Measurements from ENCODE around the gene MYOCD.

MYOCD gene

DNA sequence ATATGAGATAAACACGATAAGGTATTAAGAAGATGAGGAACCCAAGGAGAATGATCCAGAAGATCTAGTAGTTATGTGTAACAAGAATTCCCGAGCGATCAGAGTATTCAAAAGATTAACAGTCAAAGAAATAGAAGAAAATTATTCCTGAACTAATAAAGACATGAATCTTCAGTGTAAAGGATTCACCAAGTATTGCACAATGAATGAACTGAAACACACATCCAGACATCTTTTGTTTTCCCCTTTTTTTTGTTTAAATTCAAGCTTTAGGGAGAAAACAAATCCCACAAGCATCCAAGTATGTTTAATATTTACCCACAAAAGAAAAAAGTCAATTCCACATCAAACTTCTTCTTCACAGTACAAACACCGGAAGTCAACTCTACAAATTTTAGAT is 23.7 kb upstream of the MYOCD start:
- DNase-seq: no peak

DNA sequence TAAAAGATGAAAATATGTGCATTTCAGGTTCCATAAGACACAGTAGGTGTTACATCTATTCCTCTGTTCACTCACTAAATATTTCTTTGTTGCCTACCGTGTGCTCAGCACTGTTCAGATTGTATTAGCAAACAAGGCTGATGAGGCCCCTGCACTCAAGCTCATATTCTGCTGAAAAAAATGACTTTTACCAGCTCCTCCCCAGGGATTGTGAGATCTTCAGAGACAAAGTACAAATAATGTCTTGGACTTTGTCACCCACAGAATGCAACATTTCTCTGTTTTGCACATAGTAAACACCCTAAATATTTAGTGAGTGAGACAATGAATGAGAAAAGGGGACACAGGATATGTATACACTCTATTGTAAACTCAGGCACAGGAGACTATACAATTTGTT is 21.9 kb upstream of the MYOCD start:
- DNase-seq: no peak

DNA sequence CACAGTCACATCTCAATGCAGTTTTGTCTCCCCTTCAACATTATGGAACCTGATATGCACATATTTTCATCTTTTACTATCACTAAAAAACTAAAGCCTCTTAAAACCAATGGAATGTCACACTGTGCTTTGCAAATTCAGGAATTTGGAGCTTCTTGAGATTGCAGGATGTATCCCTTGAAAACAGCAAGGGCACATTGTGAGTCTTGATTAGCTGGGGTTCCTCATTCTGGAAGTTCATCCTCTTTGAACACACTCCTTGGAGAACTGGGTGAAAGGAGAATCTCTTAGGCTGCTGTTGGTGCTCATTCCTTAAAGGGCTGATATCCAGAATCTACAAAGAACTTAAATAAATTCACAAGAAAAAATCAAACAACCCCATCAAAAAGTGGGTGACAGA is 21.1 kb upstream of the MYOCD start:
- no peak for DNase-seq

DNA sequence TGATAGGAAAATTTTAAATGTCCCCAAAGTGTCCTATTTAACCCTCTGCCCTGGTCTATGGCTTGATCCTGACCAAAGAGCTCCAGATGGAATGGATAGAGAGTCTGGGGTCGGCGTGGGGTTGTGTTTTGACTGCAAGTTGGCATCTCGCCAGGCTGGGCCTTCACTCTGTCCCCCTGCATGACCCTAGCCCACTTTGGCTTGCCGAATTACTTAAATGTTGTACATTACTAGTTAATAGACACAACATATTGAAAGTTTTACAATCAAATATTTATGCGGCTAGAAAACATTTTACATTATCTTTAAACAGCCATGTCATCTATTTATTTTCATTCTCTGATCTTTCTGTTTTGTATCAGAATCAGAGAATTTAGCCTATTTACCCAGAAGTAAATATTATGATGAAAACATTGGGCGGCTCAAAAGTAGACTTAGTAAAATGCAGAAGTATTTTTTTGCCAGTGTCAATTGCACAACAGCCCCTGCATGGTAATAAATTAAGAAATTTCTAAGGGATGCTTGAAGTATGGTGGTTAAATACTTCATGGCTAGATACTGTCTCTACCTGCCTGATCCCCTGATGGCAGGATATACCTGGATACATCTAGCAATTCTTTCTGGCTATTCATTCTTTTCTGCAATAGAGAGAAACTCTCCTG is 18.8 kb upstream of the MYOCD start:
- DNase-seq: no peak

DNA sequence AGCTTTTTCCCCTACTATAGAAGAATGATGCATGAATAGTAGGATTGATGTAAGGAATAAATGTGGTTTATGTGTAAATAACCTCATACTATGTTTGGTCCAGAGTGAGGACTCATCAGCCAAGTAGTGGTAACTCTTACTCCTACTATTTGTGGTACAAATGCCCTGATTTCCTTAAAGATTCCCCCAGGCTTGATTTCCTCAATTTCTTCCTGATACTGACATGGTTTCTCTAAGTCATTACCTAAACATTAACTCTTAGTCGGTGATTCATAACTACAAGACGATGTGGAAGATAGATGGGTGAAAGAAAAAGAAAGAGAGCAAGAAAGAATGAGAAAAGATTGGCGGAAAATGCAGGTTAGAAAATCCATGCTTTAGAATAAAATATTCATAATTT is 17.2 kb upstream of the MYOCD start:
- DNase-seq: no peak

- DNase-seq: no peak
These were observed 9.8 kb upstream of the MYOCD start for GRCh38 chr17:12655936-12656335.

DNA sequence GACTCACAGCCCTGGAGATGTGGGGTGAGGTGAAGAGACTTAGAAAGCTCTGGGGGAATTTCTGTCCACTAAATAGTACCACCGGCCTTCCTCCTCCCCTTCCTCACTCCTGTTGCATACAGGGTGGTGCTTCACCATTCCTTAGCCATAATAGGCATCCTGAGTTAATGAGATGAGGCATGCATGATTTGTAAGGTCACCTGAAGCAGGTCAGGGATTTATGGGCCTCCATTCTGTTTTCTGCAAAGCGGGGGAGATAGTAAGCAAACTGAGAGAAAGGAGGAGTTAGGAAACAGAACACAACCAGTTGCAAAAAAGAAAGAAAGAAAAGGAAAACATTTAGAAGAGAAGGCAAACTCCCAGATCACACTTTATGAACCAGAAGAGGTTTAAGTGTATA is 9.3 kb upstream of the MYOCD start:
- no peak for DNase-seq

DNA sequence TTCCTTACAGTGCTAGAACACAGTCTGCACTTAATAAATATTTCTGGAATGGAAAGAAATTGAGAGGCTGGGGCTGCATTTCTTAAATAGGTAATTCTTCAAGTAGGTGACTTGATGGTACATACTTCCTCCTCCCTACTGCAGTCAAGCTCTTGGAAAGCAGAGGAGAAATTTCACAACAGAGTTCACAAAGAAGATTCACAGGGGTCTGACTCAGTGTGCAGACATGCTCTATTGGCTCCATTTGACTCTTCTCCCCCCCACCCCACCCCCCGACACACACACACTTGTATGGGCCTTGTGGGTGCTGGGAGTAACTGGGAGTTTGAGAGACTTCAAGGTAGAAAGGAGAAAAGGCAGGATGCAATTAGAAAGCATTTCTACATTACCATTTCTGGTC is 6.2 kb upstream of the MYOCD start:
- DNase-seq: no peak

DNA sequence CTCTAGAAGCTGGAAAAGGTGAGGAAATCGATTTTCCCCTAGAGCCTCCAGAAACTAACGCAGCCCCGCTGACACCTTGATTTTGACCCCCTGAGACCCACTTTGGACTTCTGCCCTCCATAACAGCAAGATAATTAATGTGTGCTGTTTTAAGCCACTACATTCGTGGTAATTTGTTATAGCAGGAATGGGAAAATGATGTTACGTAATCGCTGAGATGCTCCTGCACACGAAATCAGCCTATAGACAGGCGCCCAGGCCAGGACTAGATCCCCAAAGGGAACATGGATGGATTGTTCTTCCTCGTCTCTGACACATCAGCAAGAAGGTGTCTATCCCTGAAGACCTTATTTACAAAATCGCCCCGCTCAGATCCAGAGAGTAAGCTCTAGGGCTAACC is 1.4 kb upstream of the MYOCD start:
- DNase-seq: no peak

DNA sequence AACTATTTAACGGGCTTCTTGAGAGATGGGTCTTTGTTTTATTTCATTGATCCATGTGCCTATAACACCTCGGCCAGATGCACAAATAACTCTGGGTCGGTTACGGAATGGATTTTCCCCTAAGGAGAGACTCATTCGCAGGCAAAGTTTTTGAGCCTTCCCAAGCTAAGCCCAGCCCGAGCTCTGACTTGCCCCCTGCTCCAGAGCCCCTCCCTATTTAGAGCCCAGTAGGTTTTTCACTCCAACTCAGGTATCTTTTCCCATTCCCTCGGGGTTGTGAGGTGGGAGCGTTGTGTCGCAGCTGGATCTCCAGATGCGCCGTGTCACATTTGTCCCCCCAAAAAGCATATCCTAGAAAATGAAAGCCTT is 812 bp upstream of the MYOCD start:
- no peak for DNase-seq

DNA sequence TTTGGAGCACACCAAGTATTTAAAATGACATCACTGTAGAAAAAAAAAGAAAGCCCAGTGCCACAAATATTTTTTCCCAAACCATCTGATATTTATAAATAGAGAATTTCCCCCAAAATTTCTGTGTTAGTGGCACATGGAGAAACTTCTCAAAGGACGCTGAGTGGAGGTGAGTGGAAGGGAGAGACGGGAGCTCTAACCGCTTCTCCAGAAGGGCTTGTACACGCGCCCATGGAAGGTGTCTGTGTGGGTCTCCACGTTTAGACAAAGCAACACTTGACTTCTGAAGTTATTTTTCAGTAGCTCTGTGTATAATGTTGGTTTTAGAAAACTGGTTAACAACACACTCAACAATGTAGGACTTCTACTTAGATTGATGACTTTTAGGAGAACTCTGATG is 1.0 kb downstream of the MYOCD start:
- DNase-seq: no peak

- DNase-seq: peak; percentile 6
These were observed 1.7 kb downstream of the MYOCD start for GRCh38 chr17:12667299-12667958.

- no peak for DNase-seq
These were observed 6.2 kb downstream of the MYOCD start for GRCh38 chr17:12671906-12672305.

- DNase-seq: no peak
These were observed 7.3 kb downstream of the MYOCD start for GRCh38 chr17:12672947-12673346.

DNA sequence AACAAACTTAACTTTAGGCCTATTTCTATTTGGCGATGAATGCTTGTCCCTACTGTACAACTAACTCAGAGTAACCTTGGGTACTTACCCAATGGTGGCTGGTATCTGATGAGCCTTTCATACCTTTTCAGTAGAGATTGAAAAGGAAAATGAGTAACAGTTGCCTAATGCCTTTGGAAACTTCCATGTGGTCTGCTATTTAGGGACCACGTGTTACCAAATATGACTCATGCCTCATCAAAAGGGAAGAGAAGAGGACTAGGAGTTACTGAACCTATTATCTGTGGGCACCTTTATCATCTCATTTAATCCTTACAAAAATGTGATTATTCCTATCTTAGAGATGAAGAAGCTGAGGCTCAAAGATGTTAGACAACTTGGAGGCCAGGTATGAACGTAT is 8.1 kb downstream of the MYOCD start:
- DNase-seq: no peak

GRCh38 chr17:12680407-12680897 is 14.8 kb downstream of the MYOCD start:
- DNase-seq: peak; percentile 6

DNA sequence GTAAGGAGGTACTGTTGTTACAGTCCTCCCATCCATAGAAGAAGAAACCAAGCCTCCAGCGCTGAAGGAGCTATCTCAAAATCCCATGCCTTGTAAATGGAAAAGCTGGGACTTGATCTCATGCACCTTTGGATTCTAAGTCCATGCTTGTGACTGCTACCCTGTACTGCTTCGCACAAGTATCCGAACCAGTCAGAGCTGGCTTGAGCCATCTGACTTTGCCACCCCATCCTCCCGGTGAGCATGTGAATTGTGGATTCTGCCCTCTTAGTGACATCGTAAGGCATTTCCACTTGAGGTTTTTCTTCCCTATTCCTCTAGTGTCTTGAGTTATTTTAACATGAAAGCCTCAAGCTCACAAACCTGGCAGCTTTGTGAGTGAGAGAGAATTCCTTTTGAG is 15.3 kb downstream of the MYOCD start:
- DNase-seq: no peak

- no peak for DNase-seq
These were observed 17.6 kb downstream of the MYOCD start for GRCh38 chr17:12683299-12683698.

GRCh38 chr17:12686486-12686885 is 20.8 kb downstream of the MYOCD start:
- no peak for DNase-seq

DNA sequence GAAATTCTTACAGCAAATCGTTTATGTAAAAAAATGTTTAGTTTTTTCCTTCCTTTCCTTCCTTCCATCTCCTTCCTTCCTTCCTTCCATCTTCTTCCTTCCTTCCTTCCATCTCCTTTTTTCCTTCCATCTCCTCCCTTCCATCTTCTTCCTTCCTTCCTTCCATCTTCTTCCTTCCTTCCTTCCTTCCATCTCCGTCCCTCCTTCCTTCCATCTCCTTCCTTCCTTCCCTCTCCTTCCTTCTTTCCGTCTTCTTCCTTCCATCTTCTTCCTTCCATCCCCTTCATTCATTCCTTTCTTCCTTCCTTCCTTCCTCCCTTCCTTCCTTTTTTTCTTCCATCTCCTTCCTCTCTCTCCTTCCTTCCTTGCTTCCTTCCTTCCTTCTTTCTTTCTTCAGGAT is 22.7 kb downstream of the MYOCD start:
- no peak for DNase-seq

- DNase-seq: no peak
These were observed 25.5 kb downstream of the MYOCD start for GRCh38 chr17:12691173-12691572.

DNA sequence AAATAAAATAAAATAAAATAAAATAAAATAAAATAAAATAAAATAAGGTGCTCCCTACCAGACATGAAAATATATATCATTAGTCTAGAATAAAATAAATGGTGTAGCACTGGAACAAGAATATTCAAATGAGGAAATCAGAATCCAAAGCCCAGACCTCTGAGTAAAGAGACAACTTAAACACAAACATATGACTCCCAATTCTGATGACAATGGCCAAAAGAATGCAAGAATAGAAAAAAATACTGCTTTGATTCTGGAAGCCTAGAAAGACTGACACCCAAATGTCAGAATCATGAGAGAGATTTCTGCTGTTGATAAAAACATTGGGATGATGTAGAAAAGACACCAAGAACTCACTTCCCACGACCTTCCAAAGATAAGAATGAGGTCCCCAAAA is 27.9 kb downstream of the MYOCD start:
- DNase-seq: no peak

GRCh38 chr17:12706070-12706469 is 40.4 kb downstream of the MYOCD start:
- no peak for DNase-seq

GRCh38 chr17:12709063-12709462 is 43.4 kb downstream of the MYOCD start:
- DNase-seq: no peak

DNA sequence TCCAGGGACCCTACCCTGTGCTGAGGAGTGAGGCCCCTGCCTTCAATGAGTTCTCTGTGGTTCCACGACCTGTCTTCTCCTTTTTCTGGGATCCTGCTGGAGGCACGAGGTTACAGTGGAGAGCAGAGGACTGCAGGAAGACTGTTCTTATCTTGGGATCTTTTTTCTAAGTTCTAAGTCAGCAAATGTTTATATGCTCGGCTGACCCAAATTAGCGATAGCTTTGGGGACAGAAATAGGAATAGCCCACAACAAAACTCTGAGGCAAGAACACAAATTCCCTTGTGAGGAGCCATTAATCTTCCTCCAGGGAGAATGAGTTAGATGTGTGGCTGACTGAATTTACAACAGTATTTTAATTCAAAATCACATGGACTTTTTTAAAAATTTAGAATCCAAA is 46.7 kb downstream of the MYOCD start:
- DNase-seq: no peak

All from NCI-H69 (cell line).